H9 (cell line): ENCODE data around the gene TEAD1. TPM values are rescaled to one million over a fixed set of nuclear protein-coding genes. Genes with fewer than 3 reads are reported as not detected.

Source experiments
- DNase-seq: peaks from one replicate; pipeline ENCODE4 v3.0.0-alpha.2; 2017
- H2AFZ ChIP-seq: one replicate; pipeline ENCODE4 v1.6.1; 2013; ENCODE audit warnings: mild to moderate bottlenecking, low read length, control low read depth, moderate library complexity
- H2AK5ac ChIP-seq: 2 replicates; pipeline ENCODE4 v1.6.1; 2013; ENCODE audit warnings: low read length, control low read depth, mixed read lengths; ENCODE audit not compliant: insufficient read length
- H2BK120ac ChIP-seq: one replicate; pipeline ENCODE4 v1.6.1; 2013; ENCODE audit warnings: low read depth, mild to moderate bottlenecking, low read length, control low read depth, inconsistent platforms; ENCODE audit not compliant: poor library complexity, severe bottlenecking
- H2BK12ac ChIP-seq: 2 replicates; pipeline ENCODE4 v1.6.1; 2013; ENCODE audit warnings: low read length, control low read depth, mixed read lengths, low read depth; ENCODE audit not compliant: insufficient read length
- H2BK15ac ChIP-seq: 2 replicates; pipeline ENCODE4 v1.6.1; 2013; ENCODE audit warnings: low read depth, low read length, control low read depth
- H2BK20ac ChIP-seq: one replicate; pipeline ENCODE4 v1.6.1; 2013; ENCODE audit warnings: low read depth, mild to moderate bottlenecking, low read length, control low read depth, inconsistent platforms; ENCODE audit not compliant: poor library complexity, severe bottlenecking
- H2BK5ac ChIP-seq: 2 replicates; pipeline ENCODE4 v1.6.1; 2013; ENCODE audit warnings: low read length, control low read depth, mixed read lengths; ENCODE audit not compliant: insufficient read length
- H3K14ac ChIP-seq: 2 replicates; pipeline ENCODE4 v1.6.1; 2013; ENCODE audit warnings: low read length, control low read depth; ENCODE audit not compliant: insufficient read depth
- H3K18ac ChIP-seq: 2 replicates; pipeline ENCODE4 v1.6.1; 2013; ENCODE audit warnings: low read depth, mild to moderate bottlenecking, mixed read lengths, low read length, control low read depth; ENCODE audit not compliant: insufficient read length
- H3K23ac ChIP-seq: 2 replicates; pipeline ENCODE4 v1.6.1; 2013; ENCODE audit warnings: low read length, control low read depth, mixed read lengths, low read depth; ENCODE audit not compliant: insufficient read length
- H3K23me2 ChIP-seq: 2 replicates; pipeline ENCODE4 v1.6.1; 2013; ENCODE audit warnings: low read depth, mild to moderate bottlenecking, mixed read lengths, low read length, control low read depth; ENCODE audit not compliant: insufficient read length, poor library complexity, severe bottlenecking
- H3K27ac ChIP-seq: 2 replicates; pipeline ENCODE4 v1.5.1; 2013; ENCODE audit warnings: low read length, control low read depth, mixed read lengths, low read depth; ENCODE audit not compliant: insufficient read length
- H3K27me3 ChIP-seq: 2 replicates; pipeline ENCODE4 v1.6.1; 2013; ENCODE audit warnings: low read length, control low read depth, inconsistent platforms; ENCODE audit not compliant: insufficient read depth
- H3K4ac ChIP-seq: 2 replicates; pipeline ENCODE4 v1.6.1; 2013; ENCODE audit warnings: low read depth, mild to moderate bottlenecking, control low read depth, inconsistent platforms, low read length, moderate library complexity
- H3K4me1 ChIP-seq: 2 replicates; pipeline ENCODE4 v1.6.1; 2013; ENCODE audit warnings: low read length, control low read depth, inconsistent platforms; ENCODE audit not compliant: insufficient read depth
- H3K4me2 ChIP-seq: 2 replicates; pipeline ENCODE4 v1.6.1; 2013; ENCODE audit warnings: low read length, control low read depth, mixed read lengths; ENCODE audit not compliant: insufficient read length, insufficient read depth
- H3K56ac ChIP-seq: 2 replicates; pipeline ENCODE4 v1.6.1; 2013; ENCODE audit warnings: low read depth, mild to moderate bottlenecking, mixed read lengths, low read length, control low read depth; ENCODE audit not compliant: insufficient read length
- H3K79me1 ChIP-seq: 2 replicates; pipeline ENCODE4 v1.6.1; 2013; ENCODE audit warnings: low read depth, mild to moderate bottlenecking, moderate library complexity, low read length, control low read depth, inconsistent platforms; ENCODE audit not compliant: insufficient read depth, poor library complexity, severe bottlenecking
- H3K79me2 ChIP-seq: 2 replicates; pipeline ENCODE4 v1.6.1; 2013; ENCODE audit warnings: low read length, control low read depth, inconsistent platforms; ENCODE audit not compliant: insufficient read depth
- H3K9ac ChIP-seq: 2 replicates; pipeline ENCODE4 v1.6.1; 2013; ENCODE audit warnings: low read length, control low read depth, mixed read lengths; ENCODE audit not compliant: insufficient read length; ENCODE audit errors: extremely low read depth
- H3K9me3 ChIP-seq: one replicate; pipeline ENCODE4 v1.6.1; 2013; ENCODE audit warnings: low read depth, low read length, inconsistent platforms; ENCODE audit not compliant: control insufficient read depth
- H3T11ph ChIP-seq: one replicate; pipeline ENCODE4 v1.6.1; 2013; ENCODE audit warnings: mild to moderate bottlenecking, low read length, control low read depth, inconsistent platforms
- H4K20me1 ChIP-seq: one replicate; pipeline ENCODE4 v1.6.1; 2013; ENCODE audit not compliant: control insufficient read depth, insufficient read length, insufficient read depth
- H4K5ac ChIP-seq: 2 replicates; pipeline ENCODE4 v1.6.1; 2013; ENCODE audit warnings: low read depth, mild to moderate bottlenecking, mixed read lengths, low read length, control low read depth; ENCODE audit not compliant: insufficient read length
- H4K8ac ChIP-seq: replicated peaks from 2 replicates; pipeline ENCODE4 v1.6.1; 2013; ENCODE audit warnings: low read length, control low read depth, mixed read lengths, low read depth; ENCODE audit not compliant: insufficient read length
- H4K91ac ChIP-seq: 2 replicates; pipeline ENCODE4 v1.6.1; 2013; ENCODE audit warnings: low read depth, mild to moderate bottlenecking, moderate library complexity, mixed read lengths, low read length, control low read depth; ENCODE audit not compliant: insufficient read length
- H3K27ac Mint-ChIP-seq, 3 experiments: 2 replicates in 2 of 3; 3 replicates in 1 of 3; pipeline ENCODE4 v1.8.0; 2020 to 2021; ENCODE audit warnings: mixed read lengths in 3 of 3, mild to moderate bottlenecking in 1 of 3, moderate library complexity in 1 of 3
- H3K27me3 Mint-ChIP-seq: 2 replicates; pipeline ENCODE4 v1.8.0; 2021; ENCODE audit warnings: low read depth, mild to moderate bottlenecking, moderate library complexity, mixed read lengths
- H3K36me3 Mint-ChIP-seq, 3 experiments: 2 replicates in 2 of 3; 3 replicates in 1 of 3; pipeline ENCODE4 v1.8.0; 2020 to 2021; ENCODE audit warnings: low read depth in 3 of 3, mixed read lengths in 3 of 3; ENCODE audit not compliant: insufficient read depth in 1 of 3
- H3K4me1 Mint-ChIP-seq, 2 experiments: 2 replicates each; pipeline ENCODE4 v1.8.0; 2020; ENCODE audit warnings: mixed read lengths in 2 of 2
- H3K4me3 Mint-ChIP-seq, 2 experiments: 2 replicates in 1 of 2; 3 replicates in 1 of 2; pipeline ENCODE4 v1.8.0; 2020 to 2021; ENCODE audit warnings: mild to moderate bottlenecking in 2 of 2, mixed read lengths in 2 of 2, moderate library complexity in 1 of 2
- H3K9me3 Mint-ChIP-seq, 2 experiments: 2 replicates in 1 of 2; 3 replicates in 1 of 2; pipeline ENCODE4 v1.8.0; 2020; ENCODE audit warnings: mild to moderate bottlenecking in 2 of 2, mixed read lengths in 2 of 2, moderate library complexity in 1 of 2
- CTCF ChIP-seq: fragments of 200-600 bp; sonication (generic); conservative IDR thresholded peaks from 3 replicates; pipeline ENCODE4 v1.8.0; 2021; ENCODE audit warnings: antibody characterized with exemption, mild to moderate bottlenecking
- WGBS: extraction: QIAGEN DNeasy Blood & Tissue Kit; methylation state at CpG from one replicate; pipeline ENCODE4 v1.1.7; 2013; ENCODE audit warnings: missing lambda C conversion rate, low lambda C conversion rate, mixed read lengths; ENCODE audit not compliant: insufficient read length; ENCODE audit errors: extremely low coverage; 5-methylcytosine and 5-hydroxymethylcytosine counted together
- total RNA-seq: library from RNA; stranded (reverse); gene quantifications from 2 replicates; pipeline ENCODE4 v1.2.1, GENCODE V29; 2021

Gene TEAD1
- total RNA-seq, 1 experiment from 2014 or later: 75.1 TPM

GRCh38 chr11:12737024-12737423, 62.8 kb downstream of the TEAD1 start:
- Histone ChIP-seq H2AFZ (no peak overlapping the region), H2BK120ac (no peak overlapping the region), H3K4me1 (0 out of 2 replicates have a peak, but pooled peaks cover 2% of the 10 kb centered on the region), H4K5ac (no peak overlapping the region), H3K23me2 (no peaks in the 10 kb centered on the region), H4K20me1 (no peaks in the 10 kb centered on the region), H2BK5ac (no peak overlapping the region), H3K4me2 (no peak overlapping the region), H3K4ac (no peak overlapping the region), H3K9me3 (no peaks in the 10 kb centered on the region), H2BK20ac (no peak overlapping the region), H2BK12ac (no peak overlapping the region), H3K14ac (no peak overlapping the region), H3K18ac (no peak overlapping the region), H3K9ac (no peak overlapping the region), H3K23ac (no peak overlapping the region), H3K56ac (no peak overlapping the region), H2BK15ac (no peak overlapping the region), H3K79me1 (no peaks in the 10 kb centered on the region), H4K91ac (no peak overlapping the region), H3K79me2 (peaks cover 4% of the 10 kb centered on the region; the same call in 1 of the 2 replicates), H4K8ac (no peak overlapping the region), H3K27me3 (no peaks in the 10 kb centered on the region), H3K27ac (no peak overlapping the region), H2AK5ac (no peak overlapping the region), H3T11ph (no peak overlapping the region)
- no peak overlapping the region for H3K4me3 Mint-ChIP-seq
- H3K9me3 Mint-ChIP-seq: no peaks in the 10 kb centered on the region; a peak in 1 of 5 replicates
- H3K27me3 Mint-ChIP-seq: no peaks in the 10 kb centered on the region
- peaks cover 4 to 9% (median 4%) of the 10 kb centered on the region in 3 experiments; a peak in 3 of 7 replicates for H3K36me3 Mint-ChIP-seq
- no CpG with 5 or more reads among the region's 2 CpGs for WGBS
- H3K27ac Mint-ChIP-seq: no peak overlapping the region
- peaks cover 31 to 45% of the 10 kb centered on the region in 2 experiments for H3K4me1 Mint-ChIP-seq
- no peak for DNase-seq
- TF ChIP-seq CTCF: no peak
